Esophagus squamous epithelium (tissue), 5 donors: ENCODE data around the gene TRAPPC2. TPM values are rescaled to one million over a fixed set of nuclear protein-coding genes. Genes with fewer than 3 reads are reported as not detected.
A peak's percentile ranks its signal among the peaks of the same experiment; 100 is the strongest.

ENCODE experiments used
- DNase-seq: peaks from one replicate; lab custom pipeline; 2025; lab: John Stamatoyannopoulos, UW
- H3K27ac ChIP-seq, 4 donors: fragments of 200-600 bp; sonication (generic); one replicate each; pipeline ENCODE4 v1.5.1; 2016 to 2019; ENCODE audit warnings: mild to moderate bottlenecking in 1 of 4
- H3K27me3 ChIP-seq, 4 donors: fragments of 200-600 bp; sonication (generic); 1 replicate in 3 of 4; 2 replicates in 1 of 4; pipeline versions ENCODE4 v1.5.1 to v1.6.0; 2017 to 2021; ENCODE audit warnings: antibody characterized with exemption in 1 of 4
- H3K36me3 ChIP-seq, 3 donors: fragments of 200-600 bp; sonication (generic); one replicate each; pipeline ENCODE4 v1.5.1; 2016 to 2019
- H3K4me1 ChIP-seq, 3 donors: fragments of 200-600 bp; sonication (generic); one replicate each; pipeline ENCODE4 v1.5.1; 2017 to 2019
- H3K4me3 ChIP-seq, 4 donors: fragments of 200-600 bp; sonication (generic); 1 replicate in 3 of 4; 2 replicates in 1 of 4; pipeline ENCODE4 v1.5.1; 2016 to 2019; ENCODE audit warnings: mild to moderate bottlenecking in 2 of 4, moderate library complexity in 1 of 4
- H3K9me3 ChIP-seq, 3 donors: fragments of 200-600 bp; sonication (generic); one replicate each; pipeline ENCODE4 v1.5.1; 2016 to 2019
- POLR2A ChIP-seq, 4 donors: fragments of 450-650 bp; IDR thresholded peaks; one replicate each; pipeline ENCODE4 v1.6.1; 2017; ENCODE audit warnings: antibody characterized with exemption in 4 of 4, mild to moderate bottlenecking in 4 of 4, moderate library complexity in 3 of 4
- WGBS, 2 donors: methylation state at CpG; one replicate each; pipeline ENCODE4 v1.1.5; 2018; 5-methylcytosine and 5-hydroxymethylcytosine counted together
- intact Hi-C: fragments of 100-400 bp; cut with DNase I; formaldehyde crosslinking; loops from one replicate; pipeline ENCODE4 v1.15.0; 2022
- total RNA-seq, 4 donors: library from RNA; depleted of rRNA; stranded (reverse); fragments of >200 nt; gene quantifications; one replicate each; pipeline ENCODE4 v1.1.0, GENCODE V29; 2016
- TF ChIP-seq, protein P1 (sequence below), 6 experiments: fragments of 450-650 bp in 4 of 6; fragments of 200-600 bp in 2 of 6; sonication (generic) in 2 of 6; IDR thresholded peaks; one replicate each; pipeline ENCODE4 v1.5.1; 2016 to 2019; ENCODE audit warnings: antibody characterized with exemption in 6 of 6, mild to moderate bottlenecking in 4 of 6, moderate library complexity in 4 of 6
- donor health status: DM: yes; HTN: yes; CAD: no.

TRAPPC2 gene
- total RNA-seq, 4 donors from 2014 or later = 8.9 to 12.8 (median 11.0) TPM

DNA sequence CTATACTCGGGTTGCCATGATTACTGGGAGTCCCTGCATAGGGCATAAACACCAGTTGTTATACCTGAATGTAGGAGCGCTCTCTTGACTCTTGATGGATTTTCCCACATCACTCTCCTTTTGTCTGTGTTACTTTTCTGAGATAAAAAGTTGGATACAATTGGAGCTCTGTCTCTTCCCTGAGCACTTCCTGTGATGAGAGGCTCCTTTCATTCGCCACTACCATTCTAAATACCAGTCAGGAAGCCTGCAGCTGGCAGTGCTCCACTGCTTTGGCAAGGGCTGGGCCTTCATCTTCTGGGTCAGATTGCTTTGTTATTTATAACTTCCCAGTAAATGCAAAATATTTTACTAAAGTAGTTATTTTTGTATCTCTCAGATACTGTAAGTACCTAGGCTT lies 67.6 kb downstream of the TRAPPC2 start:
- TF ChIP-seq, protein P1, sequence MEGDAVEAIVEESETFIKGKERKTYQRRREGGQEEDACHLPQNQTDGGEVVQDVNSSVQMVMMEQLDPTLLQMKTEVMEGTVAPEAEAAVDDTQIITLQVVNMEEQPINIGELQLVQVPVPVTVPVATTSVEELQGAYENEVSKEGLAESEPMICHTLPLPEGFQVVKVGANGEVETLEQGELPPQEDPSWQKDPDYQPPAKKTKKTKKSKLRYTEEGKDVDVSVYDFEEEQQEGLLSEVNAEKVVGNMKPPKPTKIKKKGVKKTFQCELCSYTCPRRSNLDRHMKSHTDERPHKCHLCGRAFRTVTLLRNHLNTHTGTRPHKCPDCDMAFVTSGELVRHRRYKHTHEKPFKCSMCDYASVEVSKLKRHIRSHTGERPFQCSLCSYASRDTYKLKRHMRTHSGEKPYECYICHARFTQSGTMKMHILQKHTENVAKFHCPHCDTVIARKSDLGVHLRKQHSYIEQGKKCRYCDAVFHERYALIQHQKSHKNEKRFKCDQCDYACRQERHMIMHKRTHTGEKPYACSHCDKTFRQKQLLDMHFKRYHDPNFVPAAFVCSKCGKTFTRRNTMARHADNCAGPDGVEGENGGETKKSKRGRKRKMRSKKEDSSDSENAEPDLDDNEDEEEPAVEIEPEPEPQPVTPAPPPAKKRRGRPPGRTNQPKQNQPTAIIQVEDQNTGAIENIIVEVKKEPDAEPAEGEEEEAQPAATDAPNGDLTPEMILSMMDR (IDR thresholded peaks at IDR 0.05) = no peak
- TF ChIP-seq POLR2A (IDR thresholded peaks at IDR 0.05) = no peak
- H3K27ac ChIP-seq = no peak overlapping the region
- H3K9me3 ChIP-seq = no peaks in the 10 kb centered on the region
- intact Hi-C loops = no loop called here
- WGBS, 2 donors = 86 to 90% methylated on average over 3 of the region's 3 CpGs
- H3K36me3 ChIP-seq = no peaks in the 10 kb centered on the region
- DNase-seq = no peak
- no peaks in the 10 kb centered on the region for H3K27me3 ChIP-seq
- H3K4me3 ChIP-seq = no peak overlapping the region
- peaks cover 6 to 17% (median 6%) of the 10 kb centered on the region in 3 donors for H3K4me1 ChIP-seq

DNA sequence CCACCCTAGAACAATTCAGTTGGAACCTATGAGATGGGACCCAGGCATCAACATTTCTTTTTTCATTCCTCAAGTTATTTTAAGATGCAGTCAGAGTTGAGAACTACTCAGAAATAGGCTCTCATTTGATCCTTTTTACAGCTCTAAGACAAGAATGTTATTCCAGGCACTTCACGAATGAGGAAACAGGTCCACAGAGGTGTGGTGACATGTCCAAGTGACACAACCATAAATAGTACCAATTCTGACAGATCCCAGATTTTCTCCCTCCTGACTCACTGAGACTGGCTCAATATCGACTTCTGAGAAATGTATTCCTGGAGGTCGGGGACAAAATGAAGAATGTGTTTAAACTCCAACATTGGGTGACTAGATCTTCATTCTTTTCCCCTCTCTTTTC lies 70.4 kb downstream of the TRAPPC2 start:
- H3K4me1 ChIP-seq = peaks cover 0 to 13% (median 0%) of the 10 kb centered on the region in 3 donors
- intact Hi-C loops = no loop called here
- no peak for DNase-seq
- 32 to 52% methylated on average over 3 of the region's 3 CpGs for WGBS, 2 donors
- no peak for TF ChIP-seq POLR2A (IDR thresholded peaks at IDR 0.05)
- TF ChIP-seq, protein P1 (IDR thresholded peaks at IDR 0.05) = no peak
- H3K36me3 ChIP-seq = no peaks in the 10 kb centered on the region
- no peak overlapping the region for H3K27ac ChIP-seq
- H3K4me3 ChIP-seq = no peak overlapping the region
- H3K27me3 ChIP-seq = no peaks in the 10 kb centered on the region
- H3K9me3 ChIP-seq = no peaks in the 10 kb centered on the region

DNA sequence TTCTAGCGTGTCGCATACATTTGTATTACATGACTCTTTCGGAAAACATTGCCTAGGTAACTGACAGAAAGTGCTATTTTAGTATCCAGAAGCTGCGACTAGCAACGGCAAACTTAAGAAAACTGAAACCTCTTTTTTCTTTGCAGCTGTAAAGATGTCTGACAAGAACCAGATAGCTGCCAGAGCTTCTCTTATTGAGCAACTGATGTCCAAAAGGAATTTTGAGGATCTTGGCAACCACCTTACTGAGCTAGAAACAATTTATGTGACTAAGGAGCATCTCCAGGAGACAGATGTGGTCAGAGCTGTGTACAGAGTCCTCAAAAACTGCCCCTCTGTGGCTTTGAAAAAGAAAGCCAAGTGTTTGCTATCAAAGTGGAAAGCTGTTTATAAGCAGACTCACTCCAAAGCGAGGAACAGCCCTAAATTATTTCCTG lies 72.0 kb downstream of the TRAPPC2 start:
- no peaks in the 10 kb centered on the region for H3K27me3 ChIP-seq
- H3K4me3 ChIP-seq = peak overlapping the region in 1 of 4 donors; percentile 38
- H3K9me3 ChIP-seq = no peaks in the 10 kb centered on the region
- intact Hi-C loops = no loop called here
- 68 to 83% methylated on average over 2 to 6 of the region's 6 CpGs for WGBS, 2 donors
- H3K36me3 ChIP-seq = no peaks in the 10 kb centered on the region
- peak overlapping the region in 2 of 4 donors; percentile 18 to 60 for H3K27ac ChIP-seq
- DNase-seq = no peak
- H3K4me1 ChIP-seq = peaks cover 0 to 6% (median 0%) of the 10 kb centered on the region in 3 donors
- TF ChIP-seq POLR2A (IDR thresholded peaks at IDR 0.05) = no peak

Other genes starting within 250 kb of the TRAPPC2 start
- gene EGFL6, start 165.0 kb downstream of the TRAPPC2 start, total RNA-seq = 1 to 10 TPM in 3 of 4 donors, under 1 TPM in 1; 0.92 to 6.8 (median 1.8) TPM
- 1 to 10 TPM; 1.3 to 2.6 (median 2.0) TPM for gene TCEANC, start 81.5 kb downstream of the TRAPPC2 start, total RNA-seq
- gene RAB9A, start 45.5 kb downstream of the TRAPPC2 start, total RNA-seq = 10 to 100 TPM; 24.4 to 28.6 (median 25.8) TPM
- 10 to 100 TPM; 12.7 to 26.1 (median 20.6) TPM for gene OFD1, start 128 bp upstream of the TRAPPC2 start, total RNA-seq
- 1 to 10 TPM; 2.4 to 7.4 (median 5.3) TPM for gene GPM6B, start 82.5 kb upstream of the TRAPPC2 start, total RNA-seq